ENCODE data around the gene ATP5F1D. TPM values are rescaled to one million over a fixed set of nuclear protein-coding genes. Genes with fewer than 3 reads are reported as not detected.
A peak's percentile ranks its signal among the peaks of the same experiment; 100 is the strongest.

Gene ATP5F1D
- total RNA-seq, 2 donors from 2014 or later: 156 to 157 TPM

- ATAC-seq: no peak
- no peak for TF ChIP-seq CTCF (IDR thresholded peaks at IDR 0.05)
- no peak for TF ChIP-seq POLR2A (IDR thresholded peaks at IDR 0.05)
- Histone ChIP-seq H3K27me3 (no peaks in the 10 kb centered on the region), H3K4me3 (no peak overlapping the region), H3K9me3 (no peaks in the 10 kb centered on the region), H3K4me1 (peaks cover 81% of the 10 kb centered on the region), H3K36me3 (replicated peaks in 1 of 2; ENCODE audit: insufficient read depth in 1 of 2, low read depth in 2 of 2) (no peaks in the 10 kb centered on the region), H3K27ac (peak overlapping the region in 3 of 4 donors; percentile 52 to 75 (median 68))
- DNase-seq: no peak
- 71 to 83% methylated on average over 2 to 21 of the region's 21 CpGs for WGBS, 2 donors
- intact Hi-C loops (cut with DNase I): no loop called here
These were observed 27.2 kb upstream of the ATP5F1D start for GRCh38 chr19:1214299-1214861.

GRCh38 chr19:1214862-1215731 is 26.5 kb upstream of the ATP5F1D start:
- DNase-seq (peak; percentile 66 to 86 (median 74)), ATAC-seq (peak; percentile 25)
- Histone ChIP-seq H3K9me3 (no peaks in the 10 kb centered on the region), H3K4me1 (peaks cover 74% of the 10 kb centered on the region), H3K36me3 (replicated peaks in 1 of 2; ENCODE audit: insufficient read depth in 1 of 2, low read depth in 2 of 2) (no peaks in the 10 kb centered on the region), H3K27ac (peak overlapping the region; percentile 9 to 75 (median 60)), H3K4me3 (no peak overlapping the region), H3K27me3 (no peaks in the 10 kb centered on the region)
- TF ChIP-seq POLR2A (IDR thresholded peaks at IDR 0.05) (no peak), CTCF (IDR thresholded peaks at IDR 0.05) (no peak)
- intact Hi-C loops (cut with DNase I): no loop called here
- WGBS, 2 donors: 43 to 53% methylated on average over 10 to 26 of the region's 26 CpGs

GRCh38 chr19:1216756-1217155 is 24.8 kb upstream of the ATP5F1D start:
- TF ChIP-seq CTCF (IDR thresholded peaks at IDR 0.05): no peak
- no peak for TF ChIP-seq POLR2A (IDR thresholded peaks at IDR 0.05)
- no peaks in the 10 kb centered on the region for H3K27me3 ChIP-seq
- WGBS, 2 donors: 86 to 87% methylated on average over 8 to 12 of the region's 12 CpGs
- ATAC-seq (no peak), DNase-seq (no peak)
- H3K4me1 ChIP-seq: peaks cover 64% of the 10 kb centered on the region
- H3K9me3 ChIP-seq: no peaks in the 10 kb centered on the region
- H3K36me3 ChIP-seq (replicated peaks in 1 of 2; ENCODE audit: insufficient read depth in 1 of 2, low read depth in 2 of 2): peaks cover 0 to 2% of the 10 kb centered on the region in 2 donors
- intact Hi-C loops (cut with DNase I): no loop called here
- H3K4me3 ChIP-seq: no peak overlapping the region
- no peak overlapping the region for H3K27ac ChIP-seq

- H3K9me3 ChIP-seq: no peaks in the 10 kb centered on the region
- H3K4me3 ChIP-seq: no peak overlapping the region
- ATAC-seq (no peak), DNase-seq (no peak)
- TF ChIP-seq POLR2A (IDR thresholded peaks at IDR 0.05) (no peak), CTCF (IDR thresholded peaks at IDR 0.05) (no peak)
- intact Hi-C loops (cut with DNase I): no loop called here
- H3K36me3 ChIP-seq (replicated peaks in 1 of 2; ENCODE audit: insufficient read depth in 1 of 2, low read depth in 2 of 2): peaks cover 0 to 2% of the 10 kb centered on the region in 2 donors
- no peak overlapping the region for H3K27ac ChIP-seq
- WGBS, 2 donors: 77 to 92% methylated on average over 7 to 15 of the region's 15 CpGs
- H3K27me3 ChIP-seq: no peaks in the 10 kb centered on the region
- peaks cover 62% of the 10 kb centered on the region for H3K4me1 ChIP-seq
These were observed 24.2 kb upstream of the ATP5F1D start for GRCh38 chr19:1217366-1217765.

Data from body of pancreas (tissue), 4 donors.